ENCODE measurements around the gene DSCAM.

GRCh38 chr21:40633048-40633447 is 213.9 kb downstream of the DSCAM start:
- TF ChIP-seq POLR2AphosphoS5 (IDR thresholded peaks at IDR 0.05; ENCODE audit: low read depth, low read length): no peak
- no peak for TF ChIP-seq POLR2A (IDR thresholded peaks at IDR 0.05; ENCODE audit: low read depth, low read length)
- no peak for TF ChIP-seq TAF1 (IDR thresholded peaks at IDR 0.05; ENCODE audit: borderline replicate concordance, low read depth, low read length)
